Stomach (tissue), 9 donors: Measurements from ENCODE around the gene SYCE3. TPM values are rescaled to one million over a fixed set of nuclear protein-coding genes. Genes with fewer than 3 reads are reported as not detected.

Source experiments
- DNase-seq, 2 donors: peaks; one replicate each; pipeline versions ENCODE4 v3.0.0 to v3.0.0-alpha.2; 2013 to 2019
- H3K27ac ChIP-seq, 5 donors: fragments of 200-600 bp in 4 of 5; sonication (generic) in 4 of 5; one replicate each; pipeline ENCODE4 v1.5.1; 2013 to 2019; ENCODE audit warnings: mild to moderate bottlenecking in 1 of 5, moderate library complexity in 1 of 5
- H3K27me3 ChIP-seq, 3 donors: fragments of 200-600 bp; sonication (generic); one replicate each; pipeline ENCODE4 v1.5.1; 2017 to 2019; ENCODE audit warnings: mixed run types in 1 of 3
- H3K36me3 ChIP-seq, 4 donors: fragments of 200-600 bp; sonication (generic); 1 replicate in 3 of 4; 2 replicates in 1 of 4; pipeline ENCODE4 v1.5.1; 2016 to 2019
- H3K4me1 ChIP-seq, 4 donors: fragments of 200-600 bp; sonication (generic); one replicate each; pipeline ENCODE4 v1.5.1; 2016 to 2019
- H3K4me3 ChIP-seq, 4 donors: fragments of 200-600 bp; sonication (generic) in 3 of 4; one replicate each; pipeline ENCODE4 v1.5.1; 2016 to 2019; ENCODE audit warnings: mild to moderate bottlenecking in 1 of 4
- H3K9me3 ChIP-seq, 4 donors: fragments of 200-600 bp; sonication (generic); one replicate each; pipeline ENCODE4 v1.5.1; 2016 to 2019
- EP300 ChIP-seq: sonication (generic); formaldehyde crosslinking; IDR thresholded peaks from one replicate; pipeline ENCODE4 v1.6.1; 2017; ENCODE audit warnings: antibody characterized with exemption
- POLR2A ChIP-seq, 4 donors: fragments of 450-650 bp; IDR thresholded peaks; one replicate each; pipeline ENCODE4 v1.6.1; 2016; ENCODE audit warnings: antibody characterized with exemption in 4 of 4, control low read depth in 2 of 4, mild to moderate bottlenecking in 1 of 4, moderate library complexity in 1 of 4
- POLR2AphosphoS5 ChIP-seq, 3 donors: sonication (generic); formaldehyde crosslinking; IDR thresholded peaks; one replicate each; pipeline ENCODE4 v1.6.1; 2016; ENCODE audit warnings: antibody characterized with exemption in 3 of 3
- WGBS, 5 donors: extraction: QIAGEN DNeasy Blood & Tissue Kit in 3 of 5; methylation state at CpG; one replicate each; pipeline versions ENCODE4 v1.1.5 to v1.1.7; 2013 to 2018; 5-methylcytosine and 5-hydroxymethylcytosine counted together
- intact Hi-C: fragments of 100-400 bp; cut with DNase I; formaldehyde crosslinking; loops from one replicate; pipeline ENCODE4 v1.15.1; 2023; ENCODE audit warnings: low total_unique reads
- polyA plus RNA-seq, 3 donors: library from polyadenylated mRNA; stranded (reverse); fragments of 200-250 nt; gene quantifications; one replicate each; pipeline ENCODE4 v1.2.3, GENCODE V29; 2013
- total RNA-seq, 5 donors: library from RNA; depleted of rRNA; stranded (reverse); fragments of >200 nt; gene quantifications; one replicate each; pipeline versions ENCODE4 v1.1.0 to v1.2.3, GENCODE V29; 2014 to 2016
- TF ChIP-seq, protein P1 (sequence below), 7 experiments: fragments of 450-650 bp in 4 of 7; fragments of 200-600 bp in 3 of 7; sonication (generic) in 3 of 7; IDR thresholded peaks; one replicate each; pipeline ENCODE4 v1.5.1; 2016 to 2019; ENCODE audit warnings: antibody characterized with exemption in 7 of 7, control low read depth in 2 of 7, mild to moderate bottlenecking in 1 of 7
- donor health status: healthy with polysubstance abuse.
- donor health status: Bipolar disorder and iron deficiency.
- donor health status: healthy.

The SYCE3 gene
- total and polyA plus RNA-seq, 8 donors, result 0.80 to 1.9 TPM; not detected in 6

DNA sequence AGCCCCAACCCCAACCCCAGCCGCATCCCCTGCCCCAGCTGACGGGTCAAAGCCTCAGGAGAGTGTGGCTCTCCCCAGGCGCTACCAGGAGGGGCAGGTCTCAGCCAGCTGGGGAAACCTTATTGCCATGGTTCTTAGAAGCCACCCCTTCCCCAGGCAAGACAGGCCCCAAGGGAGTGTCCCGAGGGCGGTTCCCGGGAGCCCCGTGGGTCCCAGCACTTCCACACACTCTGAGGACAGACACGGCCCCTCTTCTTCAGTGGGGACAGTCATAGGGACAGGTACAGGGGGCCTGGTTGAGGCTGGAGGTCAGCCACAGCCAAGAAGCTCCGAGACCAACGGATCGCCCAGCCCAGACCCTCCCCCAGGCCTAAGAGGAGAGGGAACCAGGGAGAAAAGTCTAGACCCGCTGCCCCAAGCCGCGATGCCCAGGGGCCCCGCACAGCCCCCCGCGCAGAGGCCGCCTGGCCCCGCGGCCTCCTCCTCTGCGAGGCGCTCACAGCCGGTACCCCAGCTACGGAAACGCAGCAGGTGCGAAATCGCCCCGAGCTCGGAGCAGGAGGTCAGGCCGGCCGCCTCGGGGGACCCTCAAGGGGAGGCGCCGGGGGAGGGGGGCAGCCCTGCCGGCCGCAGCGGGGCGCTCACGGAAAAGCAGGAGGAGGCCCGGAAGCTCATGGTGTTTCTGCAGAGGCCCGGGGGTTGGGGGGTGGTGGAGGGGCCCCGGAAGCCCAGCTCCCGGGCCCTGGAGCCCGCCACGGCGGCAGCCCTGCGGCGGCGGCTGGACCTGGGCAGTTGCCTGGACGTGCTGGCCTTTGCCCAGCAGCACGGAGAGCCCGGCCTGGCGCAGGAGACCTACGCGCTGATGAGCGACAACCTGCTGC lies 14.4 kb downstream of the SYCE3 start:
- peaks cover 11 to 76% (median 26%) of the 10 kb centered on the region in 3 donors for H3K27me3 ChIP-seq
- peak overlapping the region; percentile 29 to 42 (median 32) for H3K4me3 ChIP-seq
- H3K36me3 ChIP-seq, result no peaks in the 10 kb centered on the region
- peak in 1 of 2 donors; percentile 58 for DNase-seq
- intact Hi-C loops, result no loop called here
- WGBS, 5 donors, result 9 to 21% (median 11%) methylated on average over 6 to 56 of the region's 56 CpGs
- no peaks in the 10 kb centered on the region for H3K9me3 ChIP-seq
- peak overlapping the region; percentile 23 to 60 (median 28) for H3K27ac ChIP-seq
- TF ChIP-seq POLR2A (IDR thresholded peaks at IDR 0.05) (no peak), EP300 (no peak), POLR2AphosphoS5 (IDR thresholded peaks at IDR 0.05) (no peak)
- TF ChIP-seq, protein P1, sequence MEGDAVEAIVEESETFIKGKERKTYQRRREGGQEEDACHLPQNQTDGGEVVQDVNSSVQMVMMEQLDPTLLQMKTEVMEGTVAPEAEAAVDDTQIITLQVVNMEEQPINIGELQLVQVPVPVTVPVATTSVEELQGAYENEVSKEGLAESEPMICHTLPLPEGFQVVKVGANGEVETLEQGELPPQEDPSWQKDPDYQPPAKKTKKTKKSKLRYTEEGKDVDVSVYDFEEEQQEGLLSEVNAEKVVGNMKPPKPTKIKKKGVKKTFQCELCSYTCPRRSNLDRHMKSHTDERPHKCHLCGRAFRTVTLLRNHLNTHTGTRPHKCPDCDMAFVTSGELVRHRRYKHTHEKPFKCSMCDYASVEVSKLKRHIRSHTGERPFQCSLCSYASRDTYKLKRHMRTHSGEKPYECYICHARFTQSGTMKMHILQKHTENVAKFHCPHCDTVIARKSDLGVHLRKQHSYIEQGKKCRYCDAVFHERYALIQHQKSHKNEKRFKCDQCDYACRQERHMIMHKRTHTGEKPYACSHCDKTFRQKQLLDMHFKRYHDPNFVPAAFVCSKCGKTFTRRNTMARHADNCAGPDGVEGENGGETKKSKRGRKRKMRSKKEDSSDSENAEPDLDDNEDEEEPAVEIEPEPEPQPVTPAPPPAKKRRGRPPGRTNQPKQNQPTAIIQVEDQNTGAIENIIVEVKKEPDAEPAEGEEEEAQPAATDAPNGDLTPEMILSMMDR (IDR thresholded peaks at IDR 0.05), result no peak
- peaks cover 17 to 51% (median 34%) of the 10 kb centered on the region in 4 donors for H3K4me1 ChIP-seq

DNA sequence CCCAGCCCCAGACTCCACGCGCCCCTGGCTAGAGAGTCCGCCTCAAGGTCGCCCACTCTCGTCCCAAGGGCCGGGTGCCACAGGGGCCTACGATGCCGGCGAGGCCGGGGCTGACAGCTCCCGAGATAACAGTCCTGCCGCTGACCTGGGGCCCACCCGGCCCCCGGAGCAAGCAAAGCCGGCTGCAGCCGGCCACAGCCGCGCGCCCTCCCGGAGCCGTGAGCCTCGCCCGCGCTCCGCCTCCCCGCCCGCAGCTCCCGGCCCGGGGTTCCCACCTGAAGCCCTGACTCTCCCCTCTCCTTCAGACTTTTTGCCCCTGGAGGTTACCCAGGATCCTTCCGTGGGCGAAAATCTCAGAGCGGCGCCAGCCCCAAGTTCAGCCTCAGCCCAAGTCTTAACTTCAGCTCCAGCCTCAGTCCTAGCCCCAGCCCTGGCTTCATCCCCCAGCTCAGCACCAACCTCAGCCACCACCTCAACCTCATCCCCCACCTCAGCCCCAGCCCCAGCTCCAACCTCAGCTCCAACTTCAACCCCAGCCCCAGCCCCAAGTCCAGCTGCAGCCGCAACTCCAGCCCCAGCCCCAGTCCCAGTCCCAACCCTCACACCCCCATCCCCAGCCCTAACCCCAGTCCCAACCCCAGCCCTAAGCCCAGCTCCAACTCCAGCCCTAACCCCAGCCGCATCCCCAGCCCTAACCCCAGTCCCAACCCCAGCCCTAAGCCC lies 15.3 kb downstream of the SYCE3 start:
- TF ChIP-seq EP300 (no peak), POLR2AphosphoS5 (IDR thresholded peaks at IDR 0.05) (no peak), POLR2A (IDR thresholded peaks at IDR 0.05) (no peak)
- TF ChIP-seq, protein P1 (IDR thresholded peaks at IDR 0.05), result no peak
- H3K4me1 ChIP-seq, result peaks cover 17 to 51% (median 34%) of the 10 kb centered on the region in 4 donors
- H3K36me3 ChIP-seq, result no peaks in the 10 kb centered on the region
- H3K27ac ChIP-seq, result no peak overlapping the region
- WGBS, 5 donors, result 13 to 38% (median 28%) methylated on average over 19 to 35 of the region's 35 CpGs
- H3K27me3 ChIP-seq, result peaks cover 11 to 76% (median 26%) of the 10 kb centered on the region in 3 donors
- H3K4me3 ChIP-seq, result no peak overlapping the region
- DNase-seq, result no peak
- H3K9me3 ChIP-seq, result no peaks in the 10 kb centered on the region
- intact Hi-C loops, result no loop called here

DNA sequence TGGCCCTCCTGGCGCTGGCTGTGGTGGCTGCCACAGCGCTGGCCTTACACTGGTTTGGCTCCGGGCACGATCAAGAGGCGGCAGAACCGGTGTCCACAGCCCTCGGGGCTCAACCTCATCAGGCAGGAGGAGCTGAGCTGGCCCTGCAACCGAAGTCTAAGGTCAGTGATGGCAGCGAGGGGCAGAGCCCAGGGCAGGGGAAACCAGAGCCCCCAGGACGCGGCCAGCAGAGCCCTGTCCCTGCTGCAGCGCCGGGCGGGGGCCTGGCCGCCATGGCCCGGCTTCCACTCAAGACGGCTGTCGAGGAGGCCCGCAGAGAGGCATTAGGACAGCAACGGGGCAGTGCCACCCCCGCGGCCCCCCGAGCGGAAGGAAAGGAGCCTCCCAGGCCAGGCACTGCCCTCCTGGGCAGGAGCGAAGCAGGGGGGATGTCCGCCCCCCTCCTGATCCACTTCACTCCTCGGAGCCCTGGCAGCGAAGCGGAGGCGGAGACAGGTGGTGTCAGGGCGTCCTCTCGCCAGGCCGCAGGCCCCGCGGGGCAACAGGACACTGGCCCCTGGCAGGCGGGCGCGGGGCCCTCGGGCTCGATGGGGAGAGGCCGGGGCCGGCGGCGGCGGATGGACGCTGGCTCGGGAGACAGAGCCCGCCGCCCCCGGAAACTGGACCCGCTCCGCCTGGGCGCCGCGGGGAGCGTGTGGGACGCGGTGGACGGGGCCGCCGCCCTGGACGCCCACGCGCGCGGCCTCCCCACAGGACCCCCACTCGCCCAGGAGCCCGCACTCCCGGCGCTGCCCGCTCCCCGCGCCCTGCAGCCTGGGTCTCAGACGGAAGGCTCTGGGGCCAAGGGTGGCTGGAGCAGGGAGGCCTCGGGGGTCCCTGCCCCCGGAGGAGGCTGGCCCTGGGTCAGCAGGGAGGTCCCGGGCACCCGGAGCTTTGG lies 16.1 kb downstream of the SYCE3 start:
- Histone ChIP-seq H3K36me3 (no peaks in the 10 kb centered on the region), H3K4me3 (no peak overlapping the region), H3K27me3 (peaks cover 11 to 76% (median 26%) of the 10 kb centered on the region in 3 donors), H3K9me3 (no peaks in the 10 kb centered on the region), H3K27ac (no peak overlapping the region), H3K4me1 (peaks cover 17 to 51% (median 34%) of the 10 kb centered on the region in 4 donors)
- intact Hi-C loops, result no loop called here
- 53 to 70% (median 67%) methylated on average over 19 to 78 of the region's 78 CpGs for WGBS, 5 donors
- TF ChIP-seq, protein P1 (IDR thresholded peaks at IDR 0.05), result no peak
- no peak for TF ChIP-seq POLR2A (IDR thresholded peaks at IDR 0.05)
- TF ChIP-seq POLR2AphosphoS5 (IDR thresholded peaks at IDR 0.05), result no peak
- no peak for TF ChIP-seq EP300
- no peak for DNase-seq
